Right atrium auricular region (tissue), 2 donors: ENCODE measurements around the gene CD40. TPM values are rescaled to one million over a fixed set of nuclear protein-coding genes. Genes with fewer than 3 reads are reported as not detected.

Experiments used
- DNase-seq: peaks from one replicate; pipeline ENCODE4 v3.0.0-alpha.2; 2019; ENCODE audit warnings: low spot score
- H3K27ac ChIP-seq, 2 donors: fragments of 200-600 bp; sonication (generic); 1 replicate in 1 of 2; 2 replicates in 1 of 2; pipeline ENCODE4 v1.5.1; 2016 to 2019
- H3K27me3 ChIP-seq, 2 donors: fragments of 200-600 bp; sonication (generic); one replicate each; pipeline versions ENCODE4 v1.5.1 to v1.6.0; 2017 to 2019
- H3K36me3 ChIP-seq: fragments of 200-600 bp; sonication (generic); one replicate; pipeline ENCODE4 v1.5.1; 2016
- H3K4me1 ChIP-seq, 2 donors: fragments of 200-600 bp; sonication (generic); one replicate each; pipeline versions ENCODE4 v1.5.1 to v1.6.0; 2017 to 2019
- H3K4me3 ChIP-seq, 2 donors: fragments of 200-600 bp; sonication (generic); 1 replicate in 1 of 2; 2 replicates in 1 of 2; pipeline ENCODE4 v1.5.1; 2017 to 2019; ENCODE audit warnings: mild to moderate bottlenecking in 1 of 2, moderate library complexity in 1 of 2
- H3K9me3 ChIP-seq, 2 donors: fragments of 200-600 bp; sonication (generic); one replicate each; pipeline ENCODE4 v1.5.1; 2019
- total RNA-seq, 2 donors: library from RNA; depleted of rRNA; stranded (reverse); fragments of >200 nt; gene quantifications; one replicate each; pipeline ENCODE4 v1.1.0, GENCODE V29; 2016
- TF ChIP-seq, protein P1 (sequence below), 2 donors: fragments of 200-600 bp; sonication (generic); IDR thresholded peaks; one replicate each; pipeline ENCODE4 v1.5.1; 2019; ENCODE audit warnings: antibody characterized with exemption in 2 of 2

The CD40 gene
- total RNA-seq, 2 donors from 2014 or later, result 9.6 to 14.9 TPM

DNA sequence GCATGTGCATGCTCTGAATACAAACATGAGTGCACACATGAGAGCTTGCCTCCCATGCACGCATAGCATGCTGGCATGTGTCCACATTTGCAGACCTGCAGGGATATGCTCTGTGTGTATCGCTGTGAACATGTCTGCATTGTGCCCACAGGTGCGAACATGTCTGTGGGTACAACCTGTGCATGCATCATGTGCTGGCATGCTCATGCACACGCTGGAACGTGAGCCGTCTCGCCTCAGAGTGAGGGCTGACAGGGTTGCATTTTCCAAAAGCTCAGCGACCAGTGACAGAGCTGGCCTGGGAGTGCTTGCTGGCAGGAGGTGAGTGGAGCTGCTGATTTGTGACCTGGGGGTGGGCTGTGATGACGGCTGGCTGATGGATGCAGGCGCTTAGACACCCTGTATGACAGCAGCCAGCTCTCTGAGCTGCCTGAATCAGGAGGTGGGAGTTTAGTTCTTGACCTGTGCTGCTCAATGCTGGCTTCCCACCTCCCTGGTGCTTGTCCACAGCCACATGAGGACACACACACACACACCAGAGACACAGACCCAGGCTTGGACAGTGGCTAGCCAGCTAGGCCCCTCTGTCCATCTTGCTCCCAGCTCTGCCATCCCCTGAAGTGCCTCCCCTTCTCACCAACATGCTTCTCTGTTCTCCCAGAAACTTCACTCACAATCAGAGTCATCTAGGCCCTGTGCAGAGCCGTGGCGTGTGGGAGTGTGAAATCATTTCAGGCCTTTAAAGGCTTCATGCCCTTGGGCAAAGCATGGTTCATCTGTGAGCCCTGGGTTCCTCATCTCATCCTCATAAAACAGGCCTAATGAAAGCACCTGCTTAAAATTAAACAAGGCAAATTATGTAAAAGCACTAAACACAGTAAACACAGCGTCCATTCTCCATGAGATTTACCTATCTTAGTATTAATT is 51.4 kb downstream of the CD40 start:
- H3K27me3 ChIP-seq, result peaks cover 0 to 5% of the 10 kb centered on the region in 2 donors
- DNase-seq, result no peak
- no peak overlapping the region for H3K27ac ChIP-seq
- no peaks in the 10 kb centered on the region for H3K36me3 ChIP-seq
- peaks cover 0 to 4% of the 10 kb centered on the region in 2 donors for H3K9me3 ChIP-seq
- no peak overlapping the region for H3K4me3 ChIP-seq
- TF ChIP-seq, protein P1, sequence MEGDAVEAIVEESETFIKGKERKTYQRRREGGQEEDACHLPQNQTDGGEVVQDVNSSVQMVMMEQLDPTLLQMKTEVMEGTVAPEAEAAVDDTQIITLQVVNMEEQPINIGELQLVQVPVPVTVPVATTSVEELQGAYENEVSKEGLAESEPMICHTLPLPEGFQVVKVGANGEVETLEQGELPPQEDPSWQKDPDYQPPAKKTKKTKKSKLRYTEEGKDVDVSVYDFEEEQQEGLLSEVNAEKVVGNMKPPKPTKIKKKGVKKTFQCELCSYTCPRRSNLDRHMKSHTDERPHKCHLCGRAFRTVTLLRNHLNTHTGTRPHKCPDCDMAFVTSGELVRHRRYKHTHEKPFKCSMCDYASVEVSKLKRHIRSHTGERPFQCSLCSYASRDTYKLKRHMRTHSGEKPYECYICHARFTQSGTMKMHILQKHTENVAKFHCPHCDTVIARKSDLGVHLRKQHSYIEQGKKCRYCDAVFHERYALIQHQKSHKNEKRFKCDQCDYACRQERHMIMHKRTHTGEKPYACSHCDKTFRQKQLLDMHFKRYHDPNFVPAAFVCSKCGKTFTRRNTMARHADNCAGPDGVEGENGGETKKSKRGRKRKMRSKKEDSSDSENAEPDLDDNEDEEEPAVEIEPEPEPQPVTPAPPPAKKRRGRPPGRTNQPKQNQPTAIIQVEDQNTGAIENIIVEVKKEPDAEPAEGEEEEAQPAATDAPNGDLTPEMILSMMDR (IDR thresholded peaks at IDR 0.05), result no peak
- no peaks in the 10 kb centered on the region for H3K4me1 ChIP-seq

DNA sequence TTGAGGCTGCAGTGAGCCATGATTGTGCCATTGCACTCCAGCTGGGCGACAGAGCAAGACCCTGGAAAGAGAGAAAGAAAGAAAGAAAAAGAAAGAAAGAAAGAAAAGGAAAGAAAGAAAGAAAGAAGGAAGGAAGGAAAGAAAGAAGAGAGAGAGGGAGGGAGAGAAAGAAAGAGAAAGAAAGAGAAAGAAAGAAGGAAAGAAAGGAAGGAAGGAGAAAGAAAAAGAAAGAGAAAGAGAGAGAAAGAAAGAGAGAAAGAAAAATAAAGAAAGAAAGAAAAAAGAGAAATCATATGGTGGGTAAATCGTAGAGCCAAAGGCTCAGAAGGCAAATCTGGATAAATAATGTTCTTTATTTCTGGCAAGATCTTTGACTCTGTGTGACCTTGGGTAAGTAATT is 53.4 kb downstream of the CD40 start:
- H3K36me3 ChIP-seq, result no peaks in the 10 kb centered on the region
- no peak overlapping the region for H3K4me3 ChIP-seq
- H3K4me1 ChIP-seq, result no peaks in the 10 kb centered on the region
- DNase-seq, result no peak
- TF ChIP-seq, protein P1 (IDR thresholded peaks at IDR 0.05), result no peak
- H3K27me3 ChIP-seq, result peaks cover 0 to 10% of the 10 kb centered on the region in 2 donors
- H3K27ac ChIP-seq, result no peak overlapping the region
- H3K9me3 ChIP-seq, result peaks cover 0 to 4% of the 10 kb centered on the region in 2 donors

DNA sequence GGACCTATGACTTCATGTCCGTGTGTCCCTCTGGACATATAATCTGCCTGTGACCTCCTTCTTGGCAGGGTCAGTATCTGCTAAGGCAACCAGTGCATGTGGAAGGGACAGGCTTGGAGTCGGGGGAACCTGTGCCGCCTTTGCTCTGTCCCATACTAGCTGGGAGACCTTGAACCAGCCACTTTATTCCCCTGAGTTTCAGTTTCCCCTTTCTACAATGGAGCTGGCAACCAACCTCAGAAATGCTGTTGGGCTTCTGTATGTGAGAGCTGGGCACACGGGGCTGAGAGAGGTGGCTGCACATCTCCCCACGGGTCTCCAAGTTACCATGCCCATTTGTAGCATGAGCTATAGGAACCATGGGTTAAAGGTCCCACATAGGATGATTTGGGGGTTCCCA is 53.8 kb downstream of the CD40 start:
- peaks cover 0 to 10% of the 10 kb centered on the region in 2 donors for H3K27me3 ChIP-seq
- no peaks in the 10 kb centered on the region for H3K4me1 ChIP-seq
- H3K36me3 ChIP-seq, result no peaks in the 10 kb centered on the region
- H3K9me3 ChIP-seq, result peaks cover 0 to 2% of the 10 kb centered on the region in 2 donors
- TF ChIP-seq, protein P1 (IDR thresholded peaks at IDR 0.05), result no peak
- H3K27ac ChIP-seq, result no peak overlapping the region
- no peak overlapping the region for H3K4me3 ChIP-seq
- no peak for DNase-seq

DNA sequence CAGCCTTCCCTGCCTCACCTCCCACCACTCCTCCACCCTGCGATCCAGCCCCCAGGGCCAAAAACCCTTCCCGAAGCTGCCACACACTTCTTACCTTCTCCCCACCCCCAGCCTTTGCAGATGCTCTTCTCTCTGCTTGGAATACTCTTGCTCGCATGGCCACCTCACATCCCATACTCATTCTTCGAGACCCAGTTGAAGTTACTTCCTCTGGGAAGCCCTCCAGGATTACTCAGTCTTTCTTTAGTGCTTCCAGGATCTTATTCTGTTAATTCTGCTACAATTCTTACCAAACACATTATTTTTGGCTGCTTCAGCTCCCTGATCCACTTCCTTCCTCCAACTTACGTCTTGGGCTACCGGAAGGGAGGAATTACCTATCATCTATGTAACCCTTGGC is 54.3 kb downstream of the CD40 start:
- Histone ChIP-seq H3K4me3 (no peak overlapping the region), H3K27me3 (peaks cover 0 to 10% of the 10 kb centered on the region in 2 donors), H3K4me1 (no peaks in the 10 kb centered on the region), H3K9me3 (no peaks in the 10 kb centered on the region), H3K36me3 (no peaks in the 10 kb centered on the region), H3K27ac (no peak overlapping the region)
- TF ChIP-seq, protein P1 (IDR thresholded peaks at IDR 0.05), result no peak
- no peak for DNase-seq

DNA sequence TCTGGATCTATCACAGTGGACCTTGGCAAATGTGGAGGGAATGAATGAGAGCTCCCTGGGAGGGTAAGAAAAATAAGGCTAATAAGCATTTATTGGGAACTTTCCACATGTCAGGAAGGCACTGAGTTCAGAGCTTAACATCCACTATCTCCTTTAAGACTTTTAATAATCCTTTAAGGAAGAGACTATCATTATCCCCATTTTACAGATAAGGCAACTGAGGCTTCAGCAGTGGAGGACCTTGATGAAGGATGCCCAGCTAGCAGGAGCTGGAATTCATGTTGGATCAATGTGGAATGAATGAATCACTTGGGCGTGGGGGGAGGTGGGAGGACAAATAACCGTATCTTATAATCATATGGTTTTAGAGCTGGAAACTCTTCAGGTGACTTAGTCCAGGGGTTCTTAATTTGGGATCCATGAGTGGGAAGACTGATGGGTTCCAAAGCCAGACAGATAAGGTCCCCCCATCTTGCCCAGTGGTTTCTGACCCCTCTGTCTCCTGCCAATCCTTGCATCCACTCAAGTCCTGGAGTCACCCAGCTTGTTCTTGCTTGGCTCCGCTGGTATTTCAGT is 54.9 kb downstream of the CD40 start:
- peaks cover 0 to 10% of the 10 kb centered on the region in 2 donors for H3K27me3 ChIP-seq
- TF ChIP-seq, protein P1 (IDR thresholded peaks at IDR 0.05), result no peak

More for the DNA sequence above, 54.9 kb downstream of the CD40 start:
- Histone ChIP-seq H3K9me3 (no peaks in the 10 kb centered on the region), H3K36me3 (no peaks in the 10 kb centered on the region), H3K27ac (no peak overlapping the region), H3K4me3 (no peak overlapping the region), H3K4me1 (no peaks in the 10 kb centered on the region)
- DNase-seq, result no peak
